MM.1S (cell line): Measurements from ENCODE around the gene PACC1.

ENCODE experiments used
- CTCF ChIP-seq: fragments of 300-600 bp; sonication (generic); IDR thresholded peaks from 2 replicates; pipeline ENCODE4 v1.5.1; 2016; ENCODE audit warnings: antibody characterized with exemption, low read length, mixed read lengths
- EZH2 ChIP-seq: fragments of 300-600 bp; sonication (generic); optimal IDR thresholded peaks from 2 replicates; pipeline ENCODE3; 2017; ENCODE audit warnings: low read depth, mild to moderate bottlenecking, antibody characterized with exemption, low read length, mixed read lengths
- EZH2phosphoT487 ChIP-seq: fragments of 300-600 bp; sonication (generic); IDR thresholded peaks from 2 replicates; pipeline ENCODE4 v1.6.1; 2018; ENCODE audit warnings: antibody characterized with exemption, low read length

GRCh38 chr1:212351588-212352362 is 62.9 kb downstream of the PACC1 start:
- TF ChIP-seq CTCF, result no peak
- TF ChIP-seq EZH2, result no peak
- no peak for TF ChIP-seq EZH2phosphoT487
